Activated effector memory CD4-positive, alpha-beta T cell treated with anti-CD3 and anti-CD28 coated beads, Interleukin-2, amount 50 U/mL, for 16 hours (primary cell): Measurements from ENCODE around the gene NENF.
"Not testable (repeated sequence)": the region's sequence is repeated elsewhere in the genome, so short reads cannot be mapped to it uniquely, and the experiment has no call there.

ENCODE experiments used
- DNase-seq: peaks from one replicate; pipeline ENCODE4 v3.0.0-alpha.2; 2020

NENF gene

DNA sequence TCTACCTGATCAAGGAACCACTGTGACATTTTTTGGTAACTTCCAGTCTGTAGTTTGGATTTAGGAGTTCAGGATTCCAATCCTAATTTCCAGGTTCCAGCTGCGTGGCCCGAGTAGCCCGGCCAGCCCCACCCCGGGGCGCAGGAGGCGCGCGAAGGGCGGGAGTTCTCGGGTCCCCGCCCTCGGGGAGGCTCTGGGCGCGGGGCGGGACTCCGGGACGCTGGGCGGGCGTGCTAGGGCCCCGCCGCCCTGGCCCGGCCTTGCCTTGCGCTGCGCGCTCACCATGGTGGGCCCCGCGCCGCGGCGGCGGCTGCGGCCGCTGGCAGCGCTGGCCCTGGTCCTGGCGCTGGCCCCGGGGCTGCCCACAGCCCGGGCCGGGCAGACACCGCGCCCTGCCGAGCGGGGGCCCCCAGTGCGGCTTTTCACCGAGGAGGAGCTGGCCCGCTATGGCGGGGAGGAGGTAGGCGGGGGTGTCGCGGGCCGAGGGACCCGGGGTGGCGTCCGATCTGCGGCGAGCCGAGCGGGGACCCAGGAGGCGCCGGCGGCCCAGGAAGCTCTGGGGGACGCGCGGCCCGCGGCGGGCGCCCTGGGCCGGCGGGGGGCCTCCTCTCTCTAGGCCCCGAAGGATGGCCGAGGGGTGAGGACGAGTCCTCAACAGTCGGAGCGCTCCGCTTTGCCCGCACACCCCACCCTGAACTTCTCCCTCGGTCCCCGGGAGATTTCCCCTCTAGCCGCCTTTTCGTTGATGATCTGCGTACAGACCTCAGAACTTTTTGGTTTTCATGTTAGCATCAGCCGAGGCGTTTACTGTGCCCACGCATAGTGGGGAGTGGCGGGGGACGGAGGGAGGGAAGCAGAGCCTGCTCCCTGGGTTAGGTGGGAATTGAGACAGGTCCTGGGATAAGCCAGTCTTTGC lies at the start of gene NENF:
Gene NENF (plus strand): TSS at position 260 of the 916 bp plus-strand sequence. CDS start 24 bp downstream, at position 284.
- DNase-seq = peak; percentile 91

DNA sequence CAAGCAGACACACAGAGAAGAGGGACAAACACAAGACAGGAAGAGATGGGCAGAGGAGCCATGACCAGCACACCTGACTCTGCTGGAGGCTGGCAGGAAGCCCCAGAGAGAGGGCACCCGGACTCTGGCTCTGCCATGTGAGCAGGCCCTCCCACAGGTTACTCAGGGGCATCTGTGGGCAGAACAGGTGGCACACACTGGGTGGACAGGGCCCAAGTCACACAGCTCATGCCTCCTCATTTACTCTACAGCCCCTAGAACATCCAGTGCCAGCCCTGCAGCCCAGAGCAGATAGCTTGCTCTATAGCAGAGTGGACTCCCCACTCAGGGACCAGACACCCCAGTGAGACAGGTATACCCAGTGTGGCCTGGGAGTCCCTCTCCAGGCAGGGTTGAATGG lies 46.7 kb upstream of the NENF start:
- DNase-seq = no peak

DNA sequence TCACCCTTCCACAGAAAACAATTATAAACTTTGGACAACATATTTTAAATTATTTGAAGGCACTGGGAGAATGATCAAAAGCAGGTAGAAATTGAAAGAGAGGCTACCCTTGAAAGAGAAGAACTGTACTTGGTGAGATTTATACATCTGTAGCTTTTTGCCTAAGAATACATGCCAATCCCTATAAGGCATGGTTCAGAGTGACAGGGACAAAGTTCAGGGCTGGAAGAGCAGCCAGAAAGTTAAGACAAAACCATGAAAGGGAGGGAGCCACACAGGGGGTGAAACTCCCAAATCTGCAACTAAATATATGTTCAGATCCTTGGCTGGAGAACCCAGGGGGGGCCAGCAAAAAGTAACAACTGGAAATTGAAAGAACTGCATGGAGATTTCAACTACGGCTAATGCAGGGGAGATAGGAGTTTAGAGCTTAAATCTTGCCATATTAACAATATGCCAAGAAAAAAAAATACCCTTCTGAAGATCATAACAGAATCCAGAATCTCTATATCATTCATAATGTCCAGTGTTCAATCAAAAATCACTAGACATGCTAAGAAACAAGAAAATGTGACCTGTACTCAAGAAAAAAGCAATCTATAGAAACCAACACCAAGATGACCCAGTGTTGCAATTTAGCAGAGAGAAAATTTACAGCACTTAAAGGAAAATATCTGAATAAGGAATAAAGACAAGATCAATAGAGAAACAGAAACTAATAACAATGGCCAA lies 43.6 kb upstream of the NENF start:
- DNase-seq = no peak

DNA sequence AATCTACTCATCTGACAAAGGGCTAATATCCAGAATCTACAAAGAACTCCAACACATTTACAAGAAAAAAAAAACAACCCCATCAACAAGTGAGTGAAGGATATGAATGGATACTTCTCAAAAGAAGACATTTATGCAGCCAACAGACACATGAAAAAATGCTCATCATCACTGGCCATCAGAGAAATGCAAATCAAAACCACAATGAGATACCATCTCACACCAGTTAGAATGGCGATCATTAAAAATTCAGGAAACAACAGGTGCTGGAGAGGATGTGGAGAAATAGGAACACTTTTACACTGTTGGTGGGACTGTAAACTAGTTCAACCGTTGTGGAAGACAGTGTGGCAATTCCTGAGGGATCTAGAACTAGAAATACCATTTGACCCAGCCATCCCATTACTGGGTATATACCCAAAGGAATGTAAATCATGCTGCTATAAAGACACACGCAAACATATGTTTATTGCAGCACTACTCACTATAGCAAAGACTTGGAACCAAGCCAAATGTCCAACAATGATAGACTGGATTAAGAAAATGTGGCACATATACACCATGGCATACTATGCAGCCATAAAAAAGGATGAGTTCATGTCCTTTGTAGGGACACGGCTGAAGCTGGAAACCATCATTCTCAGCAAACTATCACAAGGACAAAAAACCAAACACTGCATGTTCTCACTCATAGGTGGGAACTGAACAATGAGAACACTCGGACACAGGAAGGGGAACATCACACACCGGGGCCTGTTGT lies 36.9 kb upstream of the NENF start:
- DNase-seq = not testable (repeated sequence)

DNA sequence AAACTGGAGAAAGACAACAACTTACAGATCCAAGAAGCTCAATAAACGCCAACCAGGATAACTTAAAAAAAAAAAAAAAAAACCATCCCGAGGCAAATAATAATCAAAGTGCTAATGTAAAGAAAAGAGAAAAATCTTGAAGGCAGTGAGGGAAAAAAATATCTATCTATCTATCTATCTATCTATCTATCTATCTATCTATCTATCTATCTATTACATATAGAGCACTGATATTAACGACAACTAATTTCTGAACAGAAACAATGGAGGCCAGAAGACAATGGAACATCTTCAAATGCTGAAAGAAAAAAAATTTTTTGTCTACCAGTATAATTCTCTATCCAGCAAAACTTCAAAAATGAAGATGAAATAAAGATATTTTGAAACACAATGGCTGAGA lies 36.1 kb upstream of the NENF start:
- no peak for DNase-seq

DNA sequence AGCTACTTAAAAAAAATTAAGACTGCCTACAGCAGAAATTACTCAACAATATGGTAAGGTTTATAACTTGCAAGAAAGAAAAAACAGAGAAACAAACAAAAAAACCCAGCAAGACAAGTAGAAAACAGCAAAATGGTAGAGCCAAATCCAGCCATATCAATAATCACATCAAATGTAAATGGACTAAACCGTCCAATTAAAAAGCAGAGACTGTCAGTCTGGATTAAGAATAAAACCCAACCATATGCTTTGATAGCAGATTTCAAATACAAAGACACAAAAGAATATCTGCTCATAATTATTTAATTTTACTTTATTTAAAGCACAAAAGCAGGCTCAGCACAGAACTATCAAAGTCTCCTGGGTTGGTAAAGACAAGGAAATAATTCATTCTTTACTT lies 35.5 kb upstream of the NENF start:
- DNase-seq = no peak

DNA sequence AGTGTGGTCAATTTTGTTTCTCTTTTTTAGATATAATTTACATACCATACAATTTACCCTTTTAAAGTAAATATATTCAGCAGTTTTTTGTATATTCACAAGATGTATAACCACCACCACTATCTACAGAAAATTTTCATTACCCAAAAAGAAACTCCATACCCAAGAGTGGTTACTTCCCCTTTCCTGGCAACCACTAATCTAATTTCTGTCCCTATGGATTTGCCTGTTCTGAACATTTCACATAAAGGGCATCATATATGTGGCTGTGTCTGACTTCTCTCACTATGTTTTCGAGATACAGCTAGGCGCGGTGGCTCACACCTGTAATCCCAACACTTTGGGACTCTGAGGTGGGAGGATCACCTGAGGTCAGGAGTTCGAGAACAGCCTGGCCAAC lies 31.7 kb upstream of the NENF start:
- no peak for DNase-seq

DNA sequence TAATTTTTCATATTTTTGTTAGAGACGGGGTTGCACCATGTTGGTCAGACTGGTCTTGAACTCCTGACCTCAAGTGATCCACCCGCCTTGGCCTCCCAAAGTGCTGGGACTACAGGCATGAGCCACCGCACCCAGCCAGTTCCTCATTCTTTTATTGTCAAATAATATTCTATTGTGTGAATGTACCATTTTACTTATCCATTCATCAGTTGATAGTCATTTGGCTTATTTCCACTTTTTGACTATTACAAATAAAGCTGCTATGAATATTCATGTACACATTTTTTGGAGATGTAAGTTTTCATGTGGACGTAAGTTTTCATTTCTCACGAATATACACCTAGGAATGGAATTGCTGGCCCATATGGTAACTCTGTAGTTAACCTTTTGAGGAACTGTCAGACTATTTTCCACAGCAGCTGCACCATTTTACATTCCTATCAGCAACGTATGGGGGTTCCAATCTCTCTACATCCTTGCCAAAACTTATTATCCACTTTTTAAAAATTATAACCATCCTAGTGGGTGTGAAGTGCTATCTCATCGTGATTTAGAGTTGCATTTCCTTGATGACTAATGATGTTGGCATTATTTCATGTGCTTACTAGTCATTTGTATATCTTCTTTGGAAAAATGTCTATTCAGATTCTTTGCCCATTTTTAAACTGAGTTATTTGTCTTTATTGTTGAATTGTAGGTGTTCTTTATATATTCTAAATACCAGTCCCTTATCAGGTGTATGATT lies 30.7 kb upstream of the NENF start:
- DNase-seq = no peak

DNA sequence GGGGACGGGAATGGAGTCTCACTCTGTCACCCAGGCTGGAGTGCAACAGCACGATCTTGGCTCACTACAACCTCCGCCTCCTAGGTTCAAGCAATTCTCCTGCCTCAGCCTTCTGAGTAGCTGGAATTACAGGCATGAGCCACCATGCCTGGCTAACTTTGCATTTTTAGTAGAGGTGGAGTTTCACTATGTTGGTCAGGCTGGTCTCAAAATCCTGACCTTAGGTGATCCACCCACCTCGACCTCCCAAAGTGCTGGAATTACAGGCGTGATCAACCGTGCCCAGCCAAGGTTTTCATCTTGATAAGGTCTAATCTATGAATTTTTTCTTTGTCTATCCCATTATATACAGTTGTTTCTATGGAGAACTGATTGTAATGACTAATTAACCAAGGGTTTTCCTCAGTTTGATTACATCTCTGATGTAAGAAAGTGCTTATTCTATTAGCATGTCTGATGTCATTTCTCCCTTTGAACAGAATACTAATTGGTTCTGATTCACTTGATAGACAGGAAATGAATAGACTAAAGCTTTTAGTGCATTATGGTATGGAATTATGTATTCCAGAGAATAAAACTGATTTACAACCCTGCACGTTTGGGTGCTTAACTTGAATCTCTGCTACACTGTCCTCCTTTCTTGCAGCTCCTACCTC lies 29.9 kb upstream of the NENF start:
- DNase-seq = no peak

DNA sequence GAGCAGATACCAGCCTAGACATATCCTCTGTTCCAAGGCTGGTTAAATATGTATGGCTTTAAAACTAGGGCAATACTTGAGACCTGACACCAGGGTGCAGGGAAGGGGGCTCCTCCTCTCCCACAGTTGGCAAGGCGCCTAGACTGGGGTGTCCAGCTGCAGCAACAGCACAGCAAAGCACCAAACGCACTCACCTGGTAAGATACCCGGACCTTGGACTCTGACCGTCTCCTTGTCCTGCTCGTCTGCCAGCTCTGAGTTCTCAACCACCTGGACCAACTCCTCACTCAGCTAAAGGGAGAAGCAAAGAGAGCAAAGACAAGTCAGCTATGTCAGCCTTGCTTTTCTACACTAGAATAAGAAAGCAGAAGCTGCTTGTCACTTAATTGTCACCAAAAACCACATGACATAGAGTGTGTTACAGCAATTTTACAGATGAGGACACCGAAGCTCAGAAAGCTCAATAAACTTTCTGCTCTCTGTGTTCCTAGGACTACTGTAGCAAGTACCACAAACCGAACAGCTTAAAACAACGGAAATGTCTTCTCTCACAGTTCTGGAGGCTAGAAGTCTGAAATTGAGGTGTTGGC lies 22.4 kb upstream of the NENF start:
- DNase-seq = no peak

DNA sequence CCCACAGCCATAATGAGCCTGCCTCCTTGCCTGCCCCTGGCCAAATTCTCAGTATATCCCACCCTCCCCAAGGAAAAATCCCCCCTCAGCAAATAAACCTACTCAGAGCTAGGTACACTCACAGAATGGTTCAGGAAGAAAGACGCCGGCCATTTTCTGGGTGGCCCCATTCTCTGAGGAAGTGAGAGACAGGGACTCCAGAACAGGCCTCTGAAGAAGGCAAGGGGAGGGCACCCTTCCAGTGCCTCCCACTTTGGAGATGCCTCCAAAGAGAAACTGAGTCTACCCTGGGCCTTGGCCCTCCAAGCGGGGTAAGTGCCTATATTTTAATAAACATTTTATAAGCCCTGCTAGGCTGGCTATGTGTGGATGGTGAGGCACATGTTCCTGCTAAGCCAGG lies 20.3 kb upstream of the NENF start:
- DNase-seq = no peak

DNA sequence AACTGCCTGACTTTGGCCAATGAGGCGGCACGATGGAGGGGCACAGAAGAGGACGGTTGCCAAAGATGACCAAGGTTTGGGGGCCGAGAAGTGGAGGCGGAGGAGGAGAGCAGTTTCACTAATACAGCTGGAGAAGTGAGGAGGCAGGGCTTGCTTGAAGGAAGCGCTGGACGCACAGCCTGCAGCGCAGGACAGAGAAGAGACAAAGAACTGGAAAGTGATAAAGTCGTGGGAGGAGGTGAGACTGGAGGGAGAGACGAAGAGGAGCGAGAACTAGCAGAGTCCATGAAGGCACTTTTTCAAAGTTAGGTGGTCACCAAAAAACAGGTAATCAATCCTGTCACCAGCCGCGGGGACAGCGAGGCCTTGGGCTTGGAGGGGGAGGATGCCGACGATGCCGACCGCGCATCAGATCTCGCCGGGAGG lies 18.8 kb upstream of the NENF start:
- no peak for DNase-seq

DNA sequence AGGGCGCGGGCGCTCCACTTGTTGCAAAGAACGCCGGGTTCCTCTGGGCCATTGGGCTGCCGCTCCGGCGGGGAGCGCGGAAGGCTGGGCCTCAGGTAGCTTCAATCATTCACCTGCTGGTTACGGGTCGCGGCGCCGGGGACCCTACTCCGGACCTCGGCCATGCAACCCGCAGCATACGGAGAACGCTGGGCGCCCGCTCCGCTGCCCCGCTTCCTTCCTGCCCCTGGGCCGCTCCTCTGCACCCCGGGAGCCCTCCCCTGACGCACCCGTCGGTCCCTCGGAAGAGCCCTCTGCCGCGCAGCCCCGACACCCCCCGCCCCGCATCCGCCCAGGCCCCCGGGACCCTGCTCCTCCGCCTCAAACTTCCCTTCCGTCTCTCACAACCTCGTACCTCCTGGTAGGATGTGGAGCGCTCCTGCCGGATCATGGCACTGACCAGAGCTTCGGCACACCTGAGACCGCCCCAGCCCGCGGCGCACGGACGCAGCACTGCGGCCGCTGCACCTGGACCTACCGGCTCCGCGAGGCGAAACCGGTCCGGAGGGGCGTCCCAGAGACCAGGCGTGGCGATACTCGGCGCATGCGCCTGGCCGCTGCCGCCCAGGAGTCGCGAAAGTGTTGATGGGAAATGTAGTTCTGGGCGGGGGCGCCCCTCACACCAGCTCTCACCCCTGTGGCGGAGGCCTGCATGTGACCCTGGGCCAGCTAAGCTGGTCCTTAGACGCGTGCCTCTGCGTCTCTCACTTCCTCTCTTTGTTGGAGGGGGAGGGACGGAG lies 18.2 kb upstream of the NENF start, which contains the start of gene PACC1:
Gene PACC1 (minus strand): TSS at position 559 of the 779 bp plus-strand sequence. CDS start 129 bp downstream, at position 430.
- DNase-seq = peak; percentile 95

DNA sequence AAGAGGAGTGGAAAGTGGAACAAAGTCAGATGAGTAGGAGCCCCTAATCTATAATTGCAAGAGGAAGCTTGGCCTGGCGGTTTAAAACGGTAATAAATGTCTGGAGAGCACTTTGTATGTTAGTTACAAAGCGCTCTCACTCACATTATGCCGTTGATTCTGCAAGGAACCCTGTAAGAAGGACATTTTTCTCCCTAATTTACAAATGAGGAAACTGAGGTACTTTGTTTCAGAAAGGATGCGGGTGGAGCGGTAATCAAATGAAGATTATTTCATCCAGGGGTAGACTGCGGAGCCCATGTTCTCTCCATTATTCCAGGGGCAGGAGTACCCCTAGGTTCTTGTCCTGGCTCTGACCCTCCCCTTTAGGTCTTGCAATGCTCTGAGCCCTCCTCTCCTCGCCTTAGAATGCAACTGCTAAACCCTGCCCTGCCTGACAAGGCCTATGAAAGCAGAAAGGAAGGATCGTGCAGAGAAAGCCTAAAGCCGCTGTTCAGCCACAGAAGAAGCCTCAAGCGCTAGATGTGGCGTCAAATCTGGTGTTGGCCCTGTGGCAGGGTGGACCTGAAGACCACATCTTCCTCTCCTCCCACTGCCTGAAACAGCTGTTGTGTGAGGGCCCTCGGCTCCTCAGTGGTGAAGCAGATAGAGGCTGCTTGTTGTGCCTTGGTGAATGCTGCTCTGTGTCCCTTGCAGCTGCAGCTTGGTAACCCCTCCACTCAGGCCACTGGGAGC lies 17.4 kb upstream of the NENF start:
- no peak for DNase-seq

DNA sequence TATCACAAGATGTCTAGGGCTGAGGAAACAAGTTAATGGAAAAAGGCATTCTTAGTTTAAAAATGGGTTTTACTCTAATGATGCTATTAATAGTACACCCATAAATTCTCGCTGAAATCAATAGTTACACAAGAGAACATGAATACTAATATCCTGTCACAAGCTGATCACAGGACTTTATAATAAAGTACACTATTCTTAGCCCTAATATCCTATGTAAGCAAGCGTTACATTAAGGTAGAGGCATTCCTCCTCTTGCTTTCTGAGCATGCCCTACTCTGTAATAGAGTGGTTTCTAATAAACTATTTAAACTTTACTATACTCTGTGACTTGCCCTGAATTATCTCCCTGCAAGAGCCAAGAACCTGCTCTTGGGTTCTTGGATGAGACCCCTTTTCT lies 11.6 kb upstream of the NENF start:
- no peak for DNase-seq

DNA sequence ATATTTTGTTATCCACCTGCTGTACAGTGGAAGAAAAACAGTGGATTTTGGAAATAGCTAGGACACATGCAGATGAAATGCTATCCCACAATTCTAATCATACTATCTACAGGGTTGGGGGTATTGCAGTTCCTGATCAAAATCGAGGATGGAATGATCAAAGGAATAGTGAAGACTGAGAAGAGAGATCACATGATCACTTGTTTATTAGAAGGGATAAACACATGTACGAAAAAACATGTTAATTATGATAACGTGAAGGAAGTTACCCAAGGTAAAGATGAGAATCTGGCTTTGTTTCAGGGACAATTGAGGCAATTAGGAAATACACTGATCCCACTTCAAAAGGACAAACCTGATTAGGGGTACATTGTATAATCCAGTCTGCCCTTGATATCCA lies 8.8 kb upstream of the NENF start:
- DNase-seq = no peak

DNA sequence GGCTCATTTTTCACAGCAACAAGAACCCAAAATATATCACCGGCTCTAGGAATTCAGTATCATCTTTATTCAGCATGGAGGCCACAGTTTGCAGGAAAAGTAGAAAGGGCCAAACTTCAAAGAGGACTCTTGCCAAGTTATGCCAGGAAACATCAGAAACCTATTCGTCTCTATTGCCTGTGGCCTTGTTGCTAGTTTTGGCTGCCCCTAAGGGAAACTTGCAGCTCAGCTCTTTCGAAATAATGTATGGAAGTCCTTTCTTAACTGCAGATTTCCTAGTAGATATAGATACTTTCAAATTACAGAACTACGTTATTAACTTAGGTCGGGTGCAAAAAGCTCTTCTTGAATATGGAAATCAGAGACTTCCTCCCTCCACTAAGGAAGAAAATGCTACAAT lies 4.2 kb upstream of the NENF start:
- no peak for DNase-seq

DNA sequence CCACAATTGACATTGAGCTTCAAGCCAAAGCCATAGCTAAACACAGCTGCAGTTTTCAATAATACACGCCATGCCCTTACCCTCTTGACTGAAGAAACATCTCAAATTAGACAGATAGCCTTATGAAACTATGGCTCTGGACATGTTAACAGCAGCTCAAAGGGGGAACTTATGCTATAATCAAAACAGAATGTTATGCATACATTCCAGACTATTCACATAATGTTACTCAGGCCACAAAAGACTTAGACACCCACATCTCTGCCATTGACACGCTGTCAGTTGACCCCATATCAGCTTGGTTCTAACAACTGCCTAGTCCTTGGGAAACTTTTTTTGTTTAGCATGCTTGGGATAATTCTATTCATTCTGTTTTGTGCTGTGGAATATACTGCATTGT lies 2.3 kb upstream of the NENF start:
- DNase-seq = no peak

DNA sequence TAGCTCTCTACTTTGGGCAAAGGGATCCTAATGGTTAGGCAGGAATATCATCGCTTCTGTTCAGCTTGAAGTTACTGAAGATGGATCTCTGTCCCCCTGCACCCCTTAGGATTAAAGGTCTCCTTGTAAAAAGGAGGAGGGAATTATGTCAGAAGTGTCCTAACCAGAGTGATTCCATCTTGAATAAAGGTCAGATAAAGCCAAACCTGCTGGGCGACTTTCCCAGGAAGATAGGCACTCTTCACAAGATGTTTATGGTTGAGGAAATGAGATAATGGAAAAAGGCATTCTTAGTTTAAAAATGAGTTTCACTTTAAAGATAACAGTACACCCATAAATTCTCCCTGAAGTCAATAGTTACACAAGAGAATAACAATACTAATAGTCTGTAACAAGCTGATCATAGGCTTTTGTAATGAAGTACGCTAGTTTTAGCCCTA lies 1.7 kb upstream of the NENF start:
- DNase-seq = no peak

DNA sequence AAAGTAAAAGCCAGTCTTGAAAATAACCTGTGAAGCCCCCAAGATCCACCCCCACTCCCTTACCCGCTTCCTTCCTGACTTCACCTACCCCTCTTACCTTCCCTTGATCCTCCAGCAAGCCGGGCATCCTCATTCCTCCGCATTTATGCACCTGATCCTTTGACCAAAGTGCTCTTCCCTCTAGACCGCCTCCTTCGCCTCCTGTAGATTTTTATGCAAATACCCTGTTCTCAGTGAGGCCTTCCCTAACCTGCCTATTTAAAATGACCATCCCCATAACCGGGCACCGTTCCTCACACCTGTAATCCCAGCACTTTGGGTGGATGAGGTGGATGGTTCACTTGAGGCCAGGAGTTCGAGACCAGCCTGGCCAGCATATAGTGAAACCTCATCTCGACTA lies 1.1 kb upstream of the NENF start:
- DNase-seq = no peak
